HG02763 (cell line): ENCODE results near the gene ZNF302.

Experiments
- ATAC-seq: cut with Tn5 transposase; IDR thresholded peaks from one replicate; pipeline ENCODE4 v1.9.1; 2021; ENCODE audit warnings: mild to moderate bottlenecking, moderate library complexity; ENCODE audit not compliant: unreplicated experiment

Gene ZNF302

DNA sequence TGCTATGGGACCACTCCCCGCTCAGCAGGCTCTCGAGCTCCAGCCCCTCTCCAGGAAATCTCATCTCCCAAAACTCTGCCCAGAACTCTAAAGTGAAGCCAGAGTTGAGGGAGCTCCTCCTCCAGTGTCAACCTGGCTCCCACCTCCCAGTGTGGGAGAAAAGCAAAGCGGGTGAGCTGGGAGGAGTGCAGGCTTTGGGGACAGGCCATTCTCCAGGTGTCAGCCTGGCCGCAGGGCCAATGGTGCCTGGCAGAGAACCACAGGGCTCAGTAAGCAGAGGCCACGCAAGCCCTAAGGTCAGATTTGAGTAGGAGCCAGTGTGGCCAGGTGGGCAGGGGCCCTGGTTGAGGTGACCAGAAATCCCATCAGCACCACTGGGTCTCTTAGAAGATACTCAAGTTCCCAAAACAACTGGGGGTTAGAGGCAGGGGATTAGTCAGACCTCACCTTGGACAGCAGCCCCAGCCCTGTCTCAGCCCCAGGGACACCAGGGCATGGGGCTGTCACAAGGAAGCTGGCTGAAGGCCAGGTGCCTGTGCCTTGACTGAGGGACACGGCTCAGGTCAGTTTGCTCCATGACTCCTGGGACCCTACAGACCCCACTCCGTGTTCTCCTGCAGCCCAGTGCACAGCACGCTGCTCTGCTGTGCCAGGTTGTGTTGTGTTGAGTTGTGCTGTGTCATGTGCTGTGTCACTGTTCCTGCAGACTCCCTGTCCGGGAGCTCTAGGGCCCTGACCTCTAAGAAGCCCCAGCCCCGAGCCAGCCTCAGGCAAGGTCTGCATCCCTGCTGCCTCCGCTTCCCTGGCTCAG, 53.7 kb downstream of the ZNF302 start:
- ATAC-seq = no peak

DNA sequence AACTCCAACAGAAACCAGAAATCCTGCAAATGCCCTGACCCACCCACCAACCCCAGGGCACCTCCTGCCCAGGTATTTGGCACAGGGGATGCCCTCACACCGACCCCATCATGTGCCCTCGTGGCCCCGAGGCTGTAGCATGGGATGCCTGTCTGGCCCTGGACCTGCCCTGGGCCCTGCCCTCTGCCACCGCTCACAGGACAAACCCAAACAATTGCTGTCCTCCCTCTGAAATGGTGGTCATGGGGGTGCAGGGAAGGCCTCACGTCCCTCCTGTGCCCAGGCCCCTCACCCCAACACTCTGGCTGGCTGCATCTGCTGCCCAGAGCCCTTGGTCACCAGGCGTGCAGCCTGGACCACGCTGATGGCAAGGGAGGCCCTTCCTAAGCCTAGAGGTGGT, 54.5 kb downstream of the ZNF302 start:
- ATAC-seq = no peak

DNA sequence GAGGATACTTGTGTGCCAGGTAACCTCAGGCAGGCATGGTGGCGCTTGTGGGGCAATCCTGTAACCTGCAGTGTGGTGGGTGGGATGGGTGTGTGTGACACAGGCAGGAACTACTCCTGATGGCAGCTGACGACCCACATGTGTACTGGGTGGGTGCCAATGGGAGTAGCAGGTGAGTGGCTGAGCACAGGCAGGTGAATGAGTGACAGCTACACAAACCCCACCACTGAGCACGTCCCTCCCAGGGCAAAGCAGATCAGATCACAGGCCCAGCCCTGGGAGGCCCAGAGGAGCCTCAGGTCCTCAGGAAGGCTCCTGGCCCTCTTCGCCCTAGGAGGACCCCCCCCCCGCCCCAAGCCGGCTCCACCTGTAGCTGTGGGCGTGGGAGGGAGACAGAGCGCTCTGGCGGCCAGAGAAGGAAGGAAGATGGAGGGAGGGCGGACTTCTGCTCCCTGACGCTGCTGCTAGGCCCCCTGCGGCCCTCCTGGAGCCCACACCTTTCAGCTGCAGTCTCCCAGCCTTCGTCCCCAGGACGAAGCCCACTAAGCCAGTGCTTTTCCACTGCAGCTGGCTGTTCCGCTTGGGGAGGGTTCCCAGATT, 55.2 kb downstream of the ZNF302 start:
- ATAC-seq = no peak

DNA sequence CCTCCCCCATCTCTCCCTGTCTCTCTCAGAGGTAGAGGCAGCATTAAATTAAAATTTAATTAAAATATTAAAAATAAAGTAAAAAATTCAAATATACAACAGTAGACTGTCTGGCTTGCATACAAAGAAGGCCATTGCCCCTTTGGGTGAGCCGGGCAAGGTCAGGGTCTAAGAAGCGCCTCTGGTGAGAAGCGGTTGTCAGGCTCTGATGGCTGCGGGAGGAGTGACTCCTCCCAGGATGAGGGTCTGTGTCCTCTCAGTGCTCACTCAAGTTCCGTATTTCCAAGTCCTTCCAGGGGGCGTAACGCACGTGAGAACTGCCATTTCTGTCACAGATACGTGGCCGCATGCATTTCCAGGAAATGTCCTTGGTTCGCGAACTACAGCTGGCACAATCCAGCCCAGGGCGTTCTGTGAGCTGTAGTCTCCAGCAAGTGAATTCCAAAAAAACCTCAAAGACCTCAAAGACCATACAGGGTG, 55.8 kb downstream of the ZNF302 start:
- peak; percentile 17 for ATAC-seq

DNA sequence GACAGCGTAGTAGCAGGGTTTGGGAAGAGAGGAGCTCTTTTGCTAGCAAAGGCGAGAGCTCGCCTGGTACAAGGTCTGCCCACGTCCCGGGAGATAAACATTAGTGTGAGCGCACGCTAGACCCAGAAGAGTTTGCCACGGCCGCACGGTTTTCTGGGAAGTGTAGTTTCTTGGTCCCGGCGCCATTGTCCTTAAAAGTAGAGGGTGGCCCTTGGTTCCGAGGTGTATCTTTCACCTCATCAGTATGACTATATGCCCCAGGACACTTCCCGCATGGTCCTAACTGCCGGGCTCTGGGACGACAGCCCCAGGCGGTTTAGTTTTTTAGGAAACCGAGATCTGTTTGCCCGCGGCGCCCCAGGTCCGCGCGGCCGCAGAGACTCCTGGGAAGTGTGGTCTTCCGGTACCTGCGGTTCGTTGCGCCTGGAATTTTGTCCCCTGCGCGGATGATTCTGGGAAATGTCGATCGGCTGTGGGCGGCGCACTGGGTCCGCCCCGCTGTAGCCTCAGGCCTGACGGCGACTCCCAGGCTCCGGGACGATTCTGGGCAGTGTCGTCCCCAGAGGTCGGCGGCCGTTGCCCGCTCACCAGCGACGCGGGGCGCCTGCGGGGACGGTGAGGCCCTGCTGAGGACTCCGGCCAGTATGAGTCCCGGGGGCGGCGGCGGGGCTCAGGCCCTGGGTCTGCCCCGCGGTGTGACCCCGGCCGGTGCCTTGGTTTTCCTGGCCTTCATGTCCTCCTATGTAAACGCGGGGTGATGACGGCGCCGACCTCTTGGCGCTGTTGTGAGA, 56.5 kb downstream of the ZNF302 start, which contains the start of gene ZNF181:
ZNF181 (plus strand) TSS at position 498 of the 791 bp plus-strand sequence. CDS start 795 bp downstream, outside the sequence.
- ATAC-seq = peak; percentile 82

DNA sequence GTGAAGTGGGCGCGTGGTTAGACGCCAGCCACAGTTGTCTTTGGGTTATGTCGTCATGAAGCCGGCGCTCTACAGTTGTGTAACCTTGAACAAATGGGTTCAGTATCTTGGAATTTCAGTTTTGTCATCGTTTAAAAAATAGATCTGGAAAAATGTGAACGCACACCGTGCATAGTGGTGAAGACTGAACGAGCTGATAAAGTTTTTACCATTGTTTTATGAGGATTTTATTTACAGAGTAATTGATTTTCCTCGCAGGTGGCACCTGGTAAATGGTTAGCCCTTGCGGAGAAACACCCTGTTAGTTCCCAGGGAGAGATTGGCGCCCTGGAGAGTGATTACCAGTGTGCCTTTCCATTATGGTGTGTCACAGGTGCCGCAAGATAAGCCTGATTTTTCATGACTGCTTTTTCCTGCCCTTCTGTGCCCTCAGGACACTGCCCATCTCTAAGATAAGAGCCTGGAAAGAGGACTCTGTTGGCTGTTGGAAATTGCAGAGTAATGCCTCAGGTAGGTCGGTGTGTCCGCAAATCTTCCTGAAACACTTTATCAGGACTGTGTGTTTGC, 57.1 kb downstream of the ZNF302 start:
- no peak for ATAC-seq
